ENCODE results near the gene THSD4. TPM values are rescaled to one million over a fixed set of nuclear protein-coding genes. Genes with fewer than 3 reads are reported as not detected.

Gene THSD4
- total RNA-seq, 1 experiment from 2014 or later: 65.4 TPM

GRCh38 chr15:71825021-71825730, 709.9 kb downstream of the THSD4 start:
- no peak for ATAC-seq
- intact Hi-C loops (cut with micrococcal nuclease; ENCODE audit: unreplicated experiment) (no loop called here), in situ Hi-C loops (cut with HindIII; ENCODE audit: low pct_unique_long_range_greater_than_20kb, low sequenced_read_pairs) (no loop called here)
- Histone ChIP-seq H3K27me3 (ENCODE audit: control insufficient read depth, insufficient read depth, low read length) (no peaks in the 10 kb centered on the region), H3K4me1 (ENCODE audit: control insufficient read depth, insufficient read depth, low read length) (no peaks in the 10 kb centered on the region), H3K9me3 (ENCODE audit: control insufficient read depth, insufficient read depth, low read depth, low read length) (peaks cover 29% of the 10 kb centered on the region), H3K27ac (ENCODE audit: low read length) (no peak overlapping the region), H3K4me3 (ENCODE audit: low read depth in 2 of 2, low read length in 2 of 2) (no peak overlapping the region), H3K36me3 (ENCODE audit: control insufficient read depth, insufficient read depth, low read length) (no peaks in the 10 kb centered on the region; the same call in 1 of the 2 replicates)
- no TSS peak for BruUV-seq (replicated peaks)
- CTCF ChIA-PET: no interaction called here
- POLR2A ChIA-PET: no interaction called here
- no peak for DNase-seq (ENCODE audit: low read depth, low spot score)
- TF ChIP-seq CTCF (IDR thresholded peaks at IDR 0.05) (no peak), POLR2AphosphoS5 (IDR thresholded peaks at IDR 0.05; ENCODE audit: low read depth, low read length) (no peak), SIN3A (IDR thresholded peaks at IDR 0.05; ENCODE audit: borderline replicate concordance, insufficient read depth, low read depth, low read length) (no peak), REST (IDR thresholded peaks at IDR 0.05; ENCODE audit: insufficient read depth in 1 of 2, low read depth in 2 of 2, low read length in 1 of 2) (no peak), TCF7L2 (IDR thresholded peaks at IDR 0.05; ENCODE audit: low read depth, low read length) (no peak)

- peaks cover 24% of the 10 kb centered on the region for H3K9me3 ChIP-seq (ENCODE audit: control insufficient read depth, insufficient read depth, low read depth, low read length)
- ATAC-seq (no peak), DNase-seq (ENCODE audit: low read depth, low spot score) (no peak)
- ChIA-PET POLR2A (no interaction called here), CTCF (no interaction called here)
- no peaks in the 10 kb centered on the region for H3K4me1 ChIP-seq (ENCODE audit: control insufficient read depth, insufficient read depth, low read length)
- intact Hi-C loops (cut with micrococcal nuclease; ENCODE audit: unreplicated experiment) (no loop called here), in situ Hi-C loops (cut with HindIII; ENCODE audit: low pct_unique_long_range_greater_than_20kb, low sequenced_read_pairs) (no loop called here)
- TF ChIP-seq POLR2AphosphoS5 (IDR thresholded peaks at IDR 0.05; ENCODE audit: low read depth, low read length) (no peak), CTCF (IDR thresholded peaks at IDR 0.05) (no peak), SIN3A (IDR thresholded peaks at IDR 0.05; ENCODE audit: borderline replicate concordance, insufficient read depth, low read depth, low read length) (no peak), TCF7L2 (IDR thresholded peaks at IDR 0.05; ENCODE audit: low read depth, low read length) (no peak), REST (IDR thresholded peaks at IDR 0.05; ENCODE audit: insufficient read depth in 1 of 2, low read depth in 2 of 2, low read length in 1 of 2) (no peak)
- H3K4me3 ChIP-seq (ENCODE audit: low read depth in 2 of 2, low read length in 2 of 2): no peak overlapping the region
- BruUV-seq (replicated peaks): no TSS peak
- no peaks in the 10 kb centered on the region; the same call in 1 of the 2 replicates for H3K36me3 ChIP-seq (ENCODE audit: control insufficient read depth, insufficient read depth, low read length)
- no peaks in the 10 kb centered on the region for H3K27me3 ChIP-seq (ENCODE audit: control insufficient read depth, insufficient read depth, low read length)
- H3K27ac ChIP-seq (ENCODE audit: low read length): no peak overlapping the region
These were observed 710.9 kb downstream of the THSD4 start for GRCh38 chr15:71826196-71826595.
